Measurements from ENCODE around the gene ATP2C2. TPM values are rescaled to one million over a fixed set of nuclear protein-coding genes. Genes with fewer than 3 reads are reported as not detected.

Gene ATP2C2
- total and polyA plus RNA-seq, 2 of the 8 experiments (the other 6 are each of a cell fraction or from before 2014, with no cell fraction given): 1.2 to 2.8 TPM

- H3K79me1 ChIP-seq (ENCODE audit: low read depth, low read length): no peaks in the 10 kb centered on the region
- H4K8ac ChIP-seq (ENCODE audit: extremely low read depth, insufficient read depth, low read length): no peak overlapping the region
- H3K14ac ChIP-seq (ENCODE audit: insufficient read length): no peak overlapping the region
- no peak overlapping the region for H3K23ac ChIP-seq (ENCODE audit: insufficient read length)
- H4K20me1 ChIP-seq (replicated peaks in 1 of 2; ENCODE audit: control insufficient read depth in 1 of 2, insufficient read depth in 2 of 2, low read length in 2 of 2): no peaks in the 10 kb centered on the region
- no peak overlapping the region for H2BK20ac ChIP-seq (ENCODE audit: low read length)
- no peak overlapping the region for H3K27ac ChIP-seq (ENCODE audit: low read depth, low read length)
- H2BK12ac ChIP-seq (ENCODE audit: low read depth, low read length): no peak overlapping the region
- H3K36me3 ChIP-seq (ENCODE audit: control insufficient read depth in 2 of 4, insufficient read depth in 4 of 4, low read length in 3 of 4): no peaks in the 10 kb centered on the region
- H3K18ac ChIP-seq (ENCODE audit: extremely low read depth, low read length): no peak overlapping the region
- no peak overlapping the region for H4K5ac ChIP-seq (ENCODE audit: insufficient read length, low read depth, low read length)
- no peak overlapping the region for H2AFZ ChIP-seq (ENCODE audit: low read length)
- H3K9me3 ChIP-seq (ENCODE audit: insufficient read depth in 2 of 2, low read depth in 1 of 2, low read length in 1 of 2): no peaks in the 10 kb centered on the region
- no peak overlapping the region for H3K4ac ChIP-seq (replicated peaks; ENCODE audit: insufficient read length, low read depth, low read length)
- H2BK15ac ChIP-seq (ENCODE audit: low read length): no peak overlapping the region
- H2BK5ac ChIP-seq (ENCODE audit: low read depth, low read length): no peak overlapping the region
- H3K23me2 ChIP-seq (ENCODE audit: low read depth, low read length): no peaks in the 10 kb centered on the region
- ChIA-PET CTCF (ENCODE audit: partially characterized antibody) (no interaction called here), POLR2A (ENCODE audit: partially characterized antibody) (no interaction called here)
- no peak overlapping the region for H2BK120ac ChIP-seq (replicated peaks; ENCODE audit: low read depth, low read length)
- no peak overlapping the region for H3K4me2 ChIP-seq (ENCODE audit: insufficient read depth in 1 of 2, low read depth in 2 of 2, low read length in 2 of 2)
- no peak overlapping the region for H3K4me3 ChIP-seq (ENCODE audit: extremely low read depth in 1 of 4, insufficient read depth in 2 of 4, low read depth in 3 of 4, low read length in 4 of 4)
- no peak overlapping the region for H2AK5ac ChIP-seq (ENCODE audit: low read depth, low read length)
- H3K56ac ChIP-seq (replicated peaks; ENCODE audit: insufficient read length, low read depth, low read length): no peak overlapping the region
- no peak overlapping the region for H3K9ac ChIP-seq (replicated peaks in 1 of 4; ENCODE audit: extremely low read depth in 1 of 4, low read depth in 3 of 4, low read length in 3 of 4)
- no peaks in the 10 kb centered on the region for H3K79me2 ChIP-seq (ENCODE audit: control insufficient read depth in 1 of 2, insufficient read depth in 2 of 2, low read length in 2 of 2)
- H4K91ac ChIP-seq (replicated peaks; ENCODE audit: insufficient read length, low read length): no peak overlapping the region
- no peak for TF ChIP-seq KDM4A (IDR thresholded peaks at IDR 0.05; ENCODE audit: low read depth, low read length, severe bottlenecking)
- no peak for TF ChIP-seq TEAD4 (IDR thresholded peaks at IDR 0.05; ENCODE audit: low read depth, low read length)
- TF ChIP-seq BRCA1 (IDR thresholded peaks at IDR 0.05; ENCODE audit: low read depth, low read length): no peak
- no peak for TF ChIP-seq POU5F1 (IDR thresholded peaks at IDR 0.05; ENCODE audit: low read depth, low read length)
- no peak for TF ChIP-seq KDM5A (IDR thresholded peaks at IDR 0.05; ENCODE audit: low read length)
- no peak for FAIRE-seq
- H3K27me3 ChIP-seq (replicated peaks in 1 of 4; ENCODE audit: control insufficient read depth in 3 of 4, extremely low read depth in 1 of 4, insufficient read depth in 3 of 4, low read length in 3 of 4): no peaks in the 10 kb centered on the region
- no peak for DNase-seq (ENCODE audit: low read depth in 1 of 2, low spot score in 2 of 2)
- H3K4me1 ChIP-seq (replicated peaks in 1 of 4; ENCODE audit: control insufficient read depth in 3 of 4, insufficient read depth in 4 of 4, low read length in 3 of 4): peaks cover 0 to 6% (median 2%) of the 10 kb centered on the region in 4 experiments; a peak in 2 of 7 replicates
Observed at GRCh38 chr16:84392031-84392360, 23.7 kb downstream of the ATP2C2 start.

All from H1 (cell line).